IPS-18c (cell line): ENCODE data around the gene FMO1.

ENCODE experiments used
- H3K4me3 ChIP-seq: 2 replicates; pipeline ENCODE4 v1.7.0; 2013; ENCODE audit warnings: low read depth, mild to moderate bottlenecking, low read length, moderate library complexity; ENCODE audit not compliant: insufficient read depth
- H3K9me3 ChIP-seq: one replicate; pipeline ENCODE4 v1.6.1; 2013; ENCODE audit warnings: mild to moderate bottlenecking, low read length, moderate library complexity; ENCODE audit not compliant: control insufficient read depth, insufficient read depth

FMO1 gene

DNA sequence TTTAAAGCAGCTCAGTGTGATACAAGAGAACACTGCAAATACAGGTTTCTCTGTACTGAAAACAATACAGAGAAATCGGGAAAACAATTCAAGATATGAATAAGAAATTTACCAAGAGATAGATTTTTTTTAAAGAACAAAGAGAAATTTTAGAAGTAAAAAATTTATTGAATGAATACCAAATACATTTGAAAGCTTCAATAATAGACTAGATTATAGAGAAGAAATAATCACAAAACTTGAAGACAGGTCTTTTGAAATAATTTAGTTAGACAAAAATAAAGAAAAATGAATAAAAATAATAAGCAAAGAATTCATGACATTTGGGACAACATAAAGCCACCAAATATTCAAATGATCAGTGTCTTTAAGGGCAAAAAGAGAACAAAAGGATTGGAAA, 52.1 kb downstream of the FMO1 start:
- no peak overlapping the region for H3K4me3 ChIP-seq
- no peaks in the 10 kb centered on the region for H3K9me3 ChIP-seq

DNA sequence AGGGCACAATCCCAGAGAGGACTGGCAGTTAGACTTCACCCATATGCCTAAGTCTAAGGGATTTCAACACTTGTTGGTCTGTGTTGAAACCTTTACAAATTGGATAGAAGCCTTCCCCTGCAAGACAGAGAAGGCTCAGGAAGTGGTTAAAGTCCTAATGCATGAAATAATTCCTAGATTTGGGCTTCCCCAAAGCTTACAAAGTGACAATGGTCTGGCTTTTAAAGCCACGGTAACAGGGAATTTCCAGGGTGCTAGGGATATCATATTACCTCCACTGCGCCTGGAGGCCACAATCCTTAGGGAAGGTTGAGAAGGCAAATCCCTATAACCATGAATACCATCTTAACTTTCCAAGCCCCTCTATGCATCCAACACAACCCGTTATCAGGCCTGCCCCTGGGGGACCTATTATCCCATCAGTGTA, 62.4 kb downstream of the FMO1 start:
- H3K4me3 ChIP-seq = no peak overlapping the region
- H3K9me3 ChIP-seq = no peaks in the 10 kb centered on the region

DNA sequence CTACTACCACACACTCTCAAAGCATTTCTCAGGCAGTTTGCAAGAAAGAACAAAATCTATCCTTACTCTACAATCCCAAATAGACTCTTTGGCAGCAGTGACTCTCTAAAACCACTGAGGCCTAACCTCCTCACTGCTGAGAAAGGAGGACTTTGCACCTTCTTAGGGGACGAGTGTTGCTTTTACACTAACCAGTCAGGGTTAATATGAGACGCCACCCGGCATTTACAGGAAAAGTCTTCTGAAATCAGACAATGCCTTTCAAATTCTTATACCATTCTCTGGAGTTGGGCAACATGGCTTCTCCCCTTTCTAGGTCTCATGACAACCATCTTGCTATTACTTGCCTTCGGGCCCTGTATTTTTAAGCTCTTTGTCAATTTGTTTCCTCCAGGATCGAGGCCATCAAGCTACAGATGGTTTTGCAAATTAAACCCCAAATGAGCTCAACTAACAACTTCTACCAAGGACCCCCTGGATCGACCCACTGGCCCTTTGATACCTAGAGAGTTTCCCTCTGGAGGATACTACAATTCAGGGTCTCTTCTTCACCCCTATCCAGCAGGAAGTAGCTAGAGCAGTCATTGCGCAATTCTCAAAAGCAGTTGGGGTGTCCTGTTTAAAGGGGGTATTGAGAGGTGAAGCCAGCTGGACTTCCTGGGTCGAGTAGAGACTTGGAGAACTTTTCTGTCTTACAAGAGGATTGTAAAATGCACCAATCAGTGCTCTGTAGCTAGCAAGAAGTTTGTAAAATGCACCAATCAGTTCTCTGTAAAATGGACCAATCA, 63.7 kb downstream of the FMO1 start:
- no peak overlapping the region for H3K4me3 ChIP-seq
- no peaks in the 10 kb centered on the region for H3K9me3 ChIP-seq

DNA sequence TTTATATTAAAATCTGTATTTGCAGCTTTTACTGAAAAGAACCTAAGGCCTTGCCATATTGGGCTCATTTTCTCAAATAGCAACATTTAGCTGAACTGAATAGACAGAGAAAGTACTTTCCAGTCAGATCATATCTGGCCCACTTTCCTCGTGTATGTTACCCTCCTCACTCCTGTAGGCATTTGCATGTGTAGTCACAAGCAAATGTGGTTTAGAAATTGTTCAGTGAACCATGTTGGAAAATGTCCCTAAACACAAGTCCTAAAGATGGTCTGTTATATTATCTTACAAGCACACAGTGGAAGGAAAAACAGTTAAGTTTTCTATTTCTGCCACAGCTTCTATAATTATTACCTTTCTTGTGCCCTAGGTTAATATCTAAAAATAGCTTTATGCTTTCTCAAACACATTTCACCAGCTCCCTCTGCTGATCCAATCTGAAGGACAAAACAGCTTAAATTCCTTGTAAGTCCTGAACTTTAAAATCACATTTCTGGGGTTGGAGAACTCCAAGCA, 65.1 kb downstream of the FMO1 start:
- Histone ChIP-seq H3K9me3 (no peaks in the 10 kb centered on the region), H3K4me3 (no peak overlapping the region)

DNA sequence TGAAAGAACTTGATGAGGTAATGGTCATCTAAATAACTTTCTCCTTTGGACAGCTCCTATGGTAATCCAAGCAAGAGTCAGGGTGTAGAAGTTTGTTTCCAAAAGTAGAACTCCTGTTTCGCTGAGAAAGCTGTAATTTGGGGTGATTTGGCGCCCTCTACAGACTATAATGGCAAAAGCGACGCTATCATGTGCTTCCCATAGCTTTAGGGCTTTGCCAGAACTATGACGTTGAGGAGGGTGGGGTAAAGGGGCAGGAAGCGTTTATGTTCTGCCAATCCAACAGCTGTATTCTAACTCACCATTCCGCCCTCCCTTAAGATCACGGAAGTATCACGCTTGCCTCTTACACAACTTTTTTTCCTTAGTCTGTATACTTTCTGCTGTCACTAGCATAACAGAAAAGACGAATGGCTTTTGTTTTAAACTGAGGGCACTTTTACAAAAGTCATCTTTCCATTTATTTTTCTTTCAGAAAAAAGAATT, 65.6 kb downstream of the FMO1 start, which contains the start of gene FMO4:
Gene FMO4, plus strand, starts transcription at position 349 of the 486 bp plus-strand sequence. CDS start 5,643 bp downstream, outside the sequence.
- Histone ChIP-seq H3K4me3 (no peak within 1 kb of the TSS), H3K9me3 (no peaks in the 10 kb centered on the region)

DNA sequence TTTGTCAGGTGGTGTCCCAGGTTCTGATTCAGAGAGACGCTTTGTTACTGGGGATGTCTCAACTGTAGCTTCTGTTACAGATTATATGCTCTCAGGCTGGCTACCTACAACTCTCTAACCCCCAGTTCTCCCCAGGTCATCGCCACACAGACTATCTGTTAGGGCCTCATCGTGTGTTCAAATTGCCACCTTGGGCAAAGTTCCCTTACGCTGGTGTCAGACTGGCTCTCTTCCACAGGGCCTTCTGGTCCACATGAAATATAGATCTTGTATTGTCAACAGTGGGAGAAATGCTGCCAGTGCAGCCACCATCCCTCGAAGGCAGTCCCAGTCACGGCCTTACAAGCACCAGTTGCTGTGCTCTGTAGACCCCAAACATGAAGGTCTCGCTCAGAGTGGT, 81.0 kb downstream of the FMO1 start:
- H3K9me3 ChIP-seq = no peaks in the 10 kb centered on the region

DNA sequence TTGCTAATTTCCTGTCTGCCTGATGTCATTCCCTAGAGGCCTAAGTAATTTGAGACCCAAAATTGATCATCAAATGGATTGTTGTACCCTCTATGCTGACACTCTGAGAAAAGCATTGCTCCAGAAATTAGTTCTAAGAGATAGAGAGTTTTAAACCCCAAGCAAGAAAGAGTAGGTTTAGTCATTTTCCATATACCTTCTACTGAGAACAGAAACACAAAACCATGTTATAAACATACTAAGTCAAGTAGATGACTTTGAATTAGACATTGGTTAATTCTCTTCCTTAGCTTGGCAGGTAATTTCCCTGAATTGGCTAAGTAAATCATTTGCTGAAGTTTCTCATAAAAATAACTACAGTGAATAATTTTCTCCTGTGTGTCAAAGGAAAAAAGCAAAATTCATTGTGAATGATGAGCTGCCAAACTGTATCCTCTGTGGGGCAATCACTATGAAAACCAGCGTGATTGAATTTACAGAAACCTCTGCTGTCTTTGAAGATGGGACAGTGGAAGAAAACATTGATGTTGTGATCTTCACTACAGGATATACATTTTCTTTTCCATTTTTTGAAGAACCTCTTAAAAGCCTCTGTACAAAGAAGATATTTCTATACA, 85.8 kb downstream of the FMO1 start:
- Histone ChIP-seq H3K9me3 (no peaks in the 10 kb centered on the region), H3K4me3 (no peak overlapping the region)

More for the DNA sequence above, 81.0 kb downstream of the FMO1 start:
- no peak overlapping the region for H3K4me3 ChIP-seq
